CMK (cell line): ENCODE results near the gene CD34.

ENCODE experiments used
- DNase-seq: peaks from one replicate; pipeline ENCODE4 v3.0.0-alpha.2; 2010; ENCODE audit warnings: low read depth

The CD34 gene

GRCh38 chr1:207872621-207873020 lies 38.3 kb downstream of the CD34 start:
- no peak for DNase-seq

- DNase-seq = no peak
Observed at GRCh38 chr1:207871117-207871649, 39.7 kb downstream of the CD34 start.

- DNase-seq = no peak
Observed at GRCh38 chr1:207870306-207871031, 40.5 kb downstream of the CD34 start.

- DNase-seq = no peak
Observed at GRCh38 chr1:207869859-207870258, 41.1 kb downstream of the CD34 start.

GRCh38 chr1:207868774-207869721 lies 41.9 kb downstream of the CD34 start:
- peak; percentile 72 for DNase-seq

- no peak for DNase-seq
Observed at GRCh38 chr1:207868251-207868773, 42.6 kb downstream of the CD34 start.

GRCh38 chr1:207867136-207868109 lies 43.5 kb downstream of the CD34 start:
- DNase-seq = no peak

GRCh38 chr1:207866471-207867135 lies 44.3 kb downstream of the CD34 start:
- no peak for DNase-seq

GRCh38 chr1:207863893-207864535 lies 46.9 kb downstream of the CD34 start:
- no peak for DNase-seq

- no peak for DNase-seq
Observed at GRCh38 chr1:207862241-207862787, 48.6 kb downstream of the CD34 start.

- no peak for DNase-seq
Observed at GRCh38 chr1:207861442-207862177, 49.3 kb downstream of the CD34 start.

- DNase-seq = no peak
Observed at GRCh38 chr1:207860531-207860930, 50.4 kb downstream of the CD34 start.

- DNase-seq = no peak
Observed at GRCh38 chr1:207858806-207859205, 52.1 kb downstream of the CD34 start.

GRCh38 chr1:207858281-207858680 lies 52.6 kb downstream of the CD34 start:
- no peak for DNase-seq

GRCh38 chr1:207857447-207857846 lies 53.5 kb downstream of the CD34 start:
- no peak for DNase-seq

- no peak for DNase-seq
Observed at GRCh38 chr1:207856276-207857023, 54.5 kb downstream of the CD34 start.

GRCh38 chr1:207854001-207854400 lies 56.9 kb downstream of the CD34 start:
- DNase-seq = no peak

- no peak for DNase-seq
Observed at GRCh38 chr1:207853372-207853757, 57.6 kb downstream of the CD34 start.
